Cardiac fibroblast (primary cell): ENCODE data around the gene DEAF1.

Experiments
- DNase-seq, 2 donors: peaks; one replicate each; pipeline versions ENCODE4 v3.0.0 to v3.0.0-alpha.2; 2010; ENCODE audit warnings: low read depth in 2 of 2
- H3K4me3 ChIP-seq, 2 donors: replicated peaks in 1 of 2; 1 replicate in 1 of 2; 2 replicates in 1 of 2; pipeline ENCODE4 v1.5.1; 2011; ENCODE audit warnings: low read depth in 2 of 2, low read length in 2 of 2, mild to moderate bottlenecking in 2 of 2, moderate library complexity in 1 of 2
- CTCF ChIP-seq: IDR thresholded peaks from one replicate; pipeline ENCODE4 v1.5.1; 2011; ENCODE audit warnings: low read depth, mild to moderate bottlenecking, low read length, inconsistent platforms

The DEAF1 gene

GRCh38 chr11:720642-721246 lies 25.7 kb upstream of the DEAF1 start:
- no peak overlapping the region for H3K4me3 ChIP-seq
- no peak for TF ChIP-seq CTCF

GRCh38 chr11:720017-720641 lies 25.1 kb upstream of the DEAF1 start:
- no peak overlapping the region for H3K4me3 ChIP-seq
- no peak for TF ChIP-seq CTCF
- no peak for DNase-seq

More at GRCh38 chr11:720642-721246, 25.7 kb upstream of the DEAF1 start:
- DNase-seq = no peak

DNA sequence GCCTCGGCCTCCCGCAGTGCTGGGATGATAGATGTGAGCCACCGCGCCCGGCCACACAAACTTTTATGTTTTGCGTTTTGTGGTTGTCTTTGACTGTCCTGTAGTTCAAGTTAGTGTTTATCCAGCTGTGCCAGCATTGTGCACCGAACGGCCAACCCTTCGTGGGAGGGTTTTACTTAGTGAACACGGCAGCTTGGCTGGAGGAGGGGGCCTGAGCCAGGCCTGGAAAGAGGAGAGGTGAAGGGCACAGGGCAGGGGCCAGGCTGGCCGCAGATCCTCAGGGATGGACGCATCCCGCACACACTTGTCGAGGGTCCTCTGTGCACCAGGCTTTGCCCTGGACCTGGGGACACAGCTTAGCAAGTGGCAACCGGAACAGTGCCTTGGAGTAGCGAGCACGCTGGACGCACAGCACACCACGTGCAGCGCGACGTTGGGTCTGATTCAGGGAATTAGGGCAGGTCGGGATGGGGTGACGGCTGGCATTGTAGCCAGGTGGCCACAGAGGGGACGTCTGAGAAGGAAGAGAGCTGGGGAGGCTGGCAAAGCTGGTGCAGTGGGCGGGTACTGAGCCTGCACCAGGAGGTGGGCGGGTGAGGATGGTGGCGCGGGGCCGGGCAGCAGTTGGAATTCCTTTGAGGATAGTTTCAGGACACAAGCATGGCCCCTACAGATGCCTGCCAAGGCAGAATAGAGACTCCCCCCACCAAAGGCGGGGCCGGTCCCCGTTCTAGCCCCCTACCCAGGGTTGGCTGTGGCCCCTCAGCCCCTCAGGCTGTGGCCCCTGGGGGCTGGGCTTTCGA lies 24.4 kb upstream of the DEAF1 start:
- H3K4me3 ChIP-seq = no peak overlapping the region
- no peak for TF ChIP-seq CTCF
- no peak for DNase-seq

GRCh38 chr11:714436-714835 lies 19.4 kb upstream of the DEAF1 start:
- DNase-seq = no peak
- H3K4me3 ChIP-seq = no peak overlapping the region
- TF ChIP-seq CTCF = no peak

GRCh38 chr11:709109-709997 lies 14.3 kb upstream of the DEAF1 start:
- DNase-seq = no peak
- no peak overlapping the region for H3K4me3 ChIP-seq
- TF ChIP-seq CTCF = no peak

DNA sequence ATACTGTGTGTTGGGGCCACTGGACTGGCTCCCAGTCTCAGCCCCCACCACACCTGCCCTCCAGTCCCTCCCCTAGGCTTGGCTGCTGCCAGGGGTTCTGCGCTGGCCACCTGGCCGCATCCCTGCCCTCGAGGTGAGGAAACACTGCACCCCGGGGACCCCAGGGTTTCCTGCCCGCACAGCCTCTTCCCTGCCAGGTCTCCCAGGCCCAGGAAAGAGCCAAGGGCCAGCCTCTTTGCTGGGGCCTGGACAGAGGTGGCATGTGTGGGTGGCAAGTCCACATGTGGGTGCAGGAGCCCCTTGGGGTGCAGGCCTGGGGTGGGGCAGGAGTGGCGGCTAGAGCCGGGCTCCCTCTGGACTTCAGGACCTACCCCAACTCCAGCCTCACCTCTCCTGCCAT lies 13.5 kb upstream of the DEAF1 start:
- TF ChIP-seq CTCF = no peak
- no peak for DNase-seq
- H3K4me3 ChIP-seq = no peak overlapping the region
